PC-9 (cell line): ENCODE measurements around the gene BTN3A1.

Source experiments
- EZH2 ChIP-seq: fragments of 200-600 bp; sonication (generic); IDR thresholded peaks from 2 replicates; pipeline ENCODE4 v1.8.0; 2017; ENCODE audit warnings: antibody characterized with exemption, low read depth
- TF ChIP-seq, protein P1 (sequence below): fragments of 200-600 bp; sonication (generic); conservative IDR thresholded peaks from 2 replicates; pipeline ENCODE4 v1.6.1; 2017; ENCODE audit warnings: mixed run types, antibody characterized with exemption, mild to moderate bottlenecking, moderate library complexity

DNA sequence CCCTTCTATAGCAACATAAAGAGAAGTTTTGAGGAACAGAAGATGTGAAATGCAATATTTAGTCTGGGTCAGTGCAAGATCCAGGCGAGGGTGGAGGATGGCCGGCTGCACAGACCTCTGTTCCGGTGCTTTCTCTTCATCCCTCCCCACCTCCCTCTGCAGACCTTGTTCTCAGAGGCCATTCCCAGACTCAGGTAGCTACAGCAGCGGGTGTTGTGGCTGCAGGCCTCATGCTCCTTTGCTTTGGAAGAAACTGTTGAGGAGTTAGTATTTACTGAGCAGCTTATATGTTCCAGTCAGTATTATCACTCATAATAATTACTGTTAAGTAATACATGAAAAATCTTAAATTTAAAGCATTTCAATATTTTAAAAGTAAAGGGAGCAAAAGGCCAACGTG is 39.9 kb downstream of the BTN3A1 start:
- TF ChIP-seq, protein P1, sequence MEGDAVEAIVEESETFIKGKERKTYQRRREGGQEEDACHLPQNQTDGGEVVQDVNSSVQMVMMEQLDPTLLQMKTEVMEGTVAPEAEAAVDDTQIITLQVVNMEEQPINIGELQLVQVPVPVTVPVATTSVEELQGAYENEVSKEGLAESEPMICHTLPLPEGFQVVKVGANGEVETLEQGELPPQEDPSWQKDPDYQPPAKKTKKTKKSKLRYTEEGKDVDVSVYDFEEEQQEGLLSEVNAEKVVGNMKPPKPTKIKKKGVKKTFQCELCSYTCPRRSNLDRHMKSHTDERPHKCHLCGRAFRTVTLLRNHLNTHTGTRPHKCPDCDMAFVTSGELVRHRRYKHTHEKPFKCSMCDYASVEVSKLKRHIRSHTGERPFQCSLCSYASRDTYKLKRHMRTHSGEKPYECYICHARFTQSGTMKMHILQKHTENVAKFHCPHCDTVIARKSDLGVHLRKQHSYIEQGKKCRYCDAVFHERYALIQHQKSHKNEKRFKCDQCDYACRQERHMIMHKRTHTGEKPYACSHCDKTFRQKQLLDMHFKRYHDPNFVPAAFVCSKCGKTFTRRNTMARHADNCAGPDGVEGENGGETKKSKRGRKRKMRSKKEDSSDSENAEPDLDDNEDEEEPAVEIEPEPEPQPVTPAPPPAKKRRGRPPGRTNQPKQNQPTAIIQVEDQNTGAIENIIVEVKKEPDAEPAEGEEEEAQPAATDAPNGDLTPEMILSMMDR: no peak
- TF ChIP-seq EZH2: no peak
